Measurements from ENCODE around the gene FAM83B. TPM values are rescaled to one million over a fixed set of nuclear protein-coding genes. Genes with fewer than 3 reads are reported as not detected.
A peak's percentile ranks its signal among the peaks of the same experiment; 100 is the strongest.
"Not testable (repeated sequence)": the region's sequence is repeated elsewhere in the genome, so short reads cannot be mapped to it uniquely, and the experiment has no call there.

FAM83B gene
- total RNA-seq, 4 donors from 2014 or later, result 15.7 to 40.2 (median 33.7) TPM

DNA sequence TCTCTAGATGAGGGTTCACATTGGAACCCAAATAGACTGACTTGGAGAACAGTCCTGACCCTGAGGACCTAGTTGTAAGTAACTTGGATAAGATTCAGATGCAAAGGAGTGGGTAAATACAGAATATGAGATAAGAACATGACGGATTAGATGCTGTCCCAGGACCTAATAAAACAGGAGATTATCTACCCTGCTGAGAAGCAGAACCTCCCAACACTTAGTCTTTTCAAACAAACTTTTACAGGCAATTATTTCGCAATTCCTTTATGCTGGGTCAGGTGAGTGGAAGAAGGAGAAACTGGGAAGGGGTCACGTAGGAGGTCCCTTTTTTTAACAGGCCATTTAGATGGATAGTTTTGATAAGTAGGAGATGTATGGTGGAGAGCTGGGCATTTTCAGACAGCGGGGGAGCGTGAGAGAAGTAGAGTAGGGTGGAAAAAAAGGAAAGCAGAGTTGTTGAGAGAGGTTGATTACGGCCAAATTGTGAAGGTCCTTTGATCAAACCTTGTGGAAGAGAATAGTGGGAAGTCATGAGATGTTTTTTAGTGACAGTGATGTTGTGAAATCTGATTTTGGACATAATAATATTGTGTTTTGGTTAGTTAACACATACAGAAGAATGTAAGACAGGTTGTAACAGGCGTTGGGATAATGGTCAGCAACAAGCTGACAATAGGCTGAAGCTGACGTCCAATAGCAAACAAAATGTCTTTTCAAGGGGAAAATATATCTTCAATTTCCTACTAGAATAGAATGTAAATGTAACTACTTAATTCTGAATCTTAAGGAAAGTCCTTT, 32.8 kb downstream of the FAM83B start:
- H3K36me3 ChIP-seq, result no peaks in the 10 kb centered on the region
- no peaks in the 10 kb centered on the region for H3K9me3 ChIP-seq
- peak overlapping the region in 2 of 4 donors; percentile 1 to 49 for H3K27ac ChIP-seq
- no peak for DNase-seq
- no peak overlapping the region for H3K4me3 ChIP-seq
- H3K4me1 ChIP-seq, result peaks cover 0 to 8% (median 0%) of the 10 kb centered on the region in 4 donors
- H3K27me3 ChIP-seq, result no peaks in the 10 kb centered on the region
- no peak for TF ChIP-seq POLR2A (IDR thresholded peaks at IDR 0.05)
- TF ChIP-seq, protein P1, sequence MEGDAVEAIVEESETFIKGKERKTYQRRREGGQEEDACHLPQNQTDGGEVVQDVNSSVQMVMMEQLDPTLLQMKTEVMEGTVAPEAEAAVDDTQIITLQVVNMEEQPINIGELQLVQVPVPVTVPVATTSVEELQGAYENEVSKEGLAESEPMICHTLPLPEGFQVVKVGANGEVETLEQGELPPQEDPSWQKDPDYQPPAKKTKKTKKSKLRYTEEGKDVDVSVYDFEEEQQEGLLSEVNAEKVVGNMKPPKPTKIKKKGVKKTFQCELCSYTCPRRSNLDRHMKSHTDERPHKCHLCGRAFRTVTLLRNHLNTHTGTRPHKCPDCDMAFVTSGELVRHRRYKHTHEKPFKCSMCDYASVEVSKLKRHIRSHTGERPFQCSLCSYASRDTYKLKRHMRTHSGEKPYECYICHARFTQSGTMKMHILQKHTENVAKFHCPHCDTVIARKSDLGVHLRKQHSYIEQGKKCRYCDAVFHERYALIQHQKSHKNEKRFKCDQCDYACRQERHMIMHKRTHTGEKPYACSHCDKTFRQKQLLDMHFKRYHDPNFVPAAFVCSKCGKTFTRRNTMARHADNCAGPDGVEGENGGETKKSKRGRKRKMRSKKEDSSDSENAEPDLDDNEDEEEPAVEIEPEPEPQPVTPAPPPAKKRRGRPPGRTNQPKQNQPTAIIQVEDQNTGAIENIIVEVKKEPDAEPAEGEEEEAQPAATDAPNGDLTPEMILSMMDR (IDR thresholded peaks at IDR 0.05), result no peak

DNA sequence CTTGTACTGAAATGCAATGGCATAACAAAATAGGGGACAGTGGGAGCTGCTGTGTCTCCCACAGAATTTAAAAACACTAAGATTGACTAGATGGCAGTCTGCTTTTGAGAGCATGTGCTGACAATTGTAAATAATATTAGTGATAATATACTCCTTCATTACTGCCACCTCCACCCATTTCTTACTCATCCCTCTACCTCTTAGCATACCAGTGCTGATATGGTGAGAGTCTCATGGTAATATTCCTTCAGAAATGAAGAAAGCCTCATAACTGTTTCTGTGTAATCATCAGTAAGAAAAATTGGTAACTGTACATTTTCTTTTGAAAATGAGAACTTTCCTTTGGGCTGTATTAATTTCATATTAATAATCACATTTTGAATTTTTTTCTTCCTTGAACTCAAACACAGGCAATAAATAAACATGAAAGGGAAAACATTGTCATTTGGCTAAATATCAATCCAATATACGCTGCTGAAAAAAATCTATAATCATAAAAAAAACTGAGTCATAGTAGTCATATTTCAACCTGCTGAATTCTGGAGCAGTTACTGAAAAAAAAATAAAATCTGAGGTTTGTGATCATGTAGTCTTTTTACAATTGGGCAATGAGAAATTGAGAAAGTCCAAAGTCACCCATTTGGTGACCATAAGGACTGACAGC, 34.6 kb downstream of the FAM83B start:
- H3K27ac ChIP-seq, result no peak overlapping the region
- no peaks in the 10 kb centered on the region for H3K27me3 ChIP-seq
- no peaks in the 10 kb centered on the region for H3K36me3 ChIP-seq
- peaks cover 0 to 8% (median 0%) of the 10 kb centered on the region in 4 donors for H3K4me1 ChIP-seq
- H3K9me3 ChIP-seq, result no peaks in the 10 kb centered on the region
- DNase-seq, result no peak
- H3K4me3 ChIP-seq, result no peak overlapping the region
- no peak for TF ChIP-seq POLR2A (IDR thresholded peaks at IDR 0.05)
- TF ChIP-seq, protein P1 (IDR thresholded peaks at IDR 0.05), result no peak

DNA sequence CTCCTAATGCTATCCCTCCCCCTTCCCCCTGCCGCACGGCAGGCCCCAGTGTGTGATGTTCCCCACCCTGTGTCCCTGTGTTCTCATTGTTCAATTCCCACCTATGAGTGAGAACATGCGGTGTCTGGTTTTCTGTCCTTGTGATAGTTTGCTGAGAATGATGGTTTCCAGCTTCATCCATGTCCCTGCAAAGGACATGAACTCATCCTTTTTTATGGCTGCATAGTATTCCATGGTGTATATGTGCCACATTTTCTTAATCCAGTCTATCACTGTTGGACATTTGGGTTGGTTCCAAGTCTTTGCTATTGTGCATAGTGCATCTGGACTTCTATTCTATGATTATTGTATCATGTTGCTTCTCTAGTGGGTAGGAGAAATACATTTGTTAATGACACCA, 35.3 kb downstream of the FAM83B start:
- not testable (repeated sequence) for DNase-seq, H3K27me3 ChIP-seq, H3K36me3 ChIP-seq, H3K4me1 ChIP-seq, H3K27ac ChIP-seq, H3K4me3 ChIP-seq, H3K9me3 ChIP-seq

DNA sequence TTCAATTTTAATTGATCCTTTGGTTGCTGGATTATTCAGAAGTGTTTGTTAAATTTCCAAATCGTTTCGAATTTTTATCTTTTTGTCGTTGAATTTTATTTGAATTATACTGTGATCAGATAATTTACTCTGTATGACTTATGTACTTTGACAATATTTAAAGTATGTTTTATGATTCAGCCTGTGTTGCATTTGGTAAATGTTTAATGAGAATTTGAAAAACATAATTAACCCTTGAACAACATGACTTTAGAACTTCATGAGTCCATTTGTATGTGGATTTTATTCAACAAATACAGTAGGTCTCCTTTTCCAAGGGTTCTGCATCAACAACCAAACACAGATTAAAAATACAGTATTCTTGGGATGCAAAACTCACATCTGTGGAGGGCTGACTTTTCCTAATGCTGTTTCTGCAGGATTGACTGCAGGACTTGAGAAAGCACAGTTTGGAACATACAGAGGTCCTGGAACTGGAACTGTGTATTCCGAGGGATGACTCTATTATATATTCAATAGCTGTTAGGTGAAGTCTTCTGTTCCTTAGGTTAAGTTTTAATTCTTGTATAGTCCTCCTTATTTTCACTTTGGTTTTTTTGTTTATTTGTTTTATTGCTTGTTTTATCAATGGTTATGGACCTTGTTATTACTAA, 40.5 kb downstream of the FAM83B start:
- no peak for TF ChIP-seq POLR2A (IDR thresholded peaks at IDR 0.05)
- TF ChIP-seq, protein P1 (IDR thresholded peaks at IDR 0.05), result no peak
- no peak for DNase-seq
- H3K36me3 ChIP-seq, result no peaks in the 10 kb centered on the region
- no peak overlapping the region for H3K27ac ChIP-seq
- no peaks in the 10 kb centered on the region for H3K4me1 ChIP-seq
- peak overlapping the region in 2 of 4 donors; percentile 1 to 15 for H3K4me3 ChIP-seq
- no peaks in the 10 kb centered on the region for H3K9me3 ChIP-seq
- H3K27me3 ChIP-seq, result no peaks in the 10 kb centered on the region

DNA sequence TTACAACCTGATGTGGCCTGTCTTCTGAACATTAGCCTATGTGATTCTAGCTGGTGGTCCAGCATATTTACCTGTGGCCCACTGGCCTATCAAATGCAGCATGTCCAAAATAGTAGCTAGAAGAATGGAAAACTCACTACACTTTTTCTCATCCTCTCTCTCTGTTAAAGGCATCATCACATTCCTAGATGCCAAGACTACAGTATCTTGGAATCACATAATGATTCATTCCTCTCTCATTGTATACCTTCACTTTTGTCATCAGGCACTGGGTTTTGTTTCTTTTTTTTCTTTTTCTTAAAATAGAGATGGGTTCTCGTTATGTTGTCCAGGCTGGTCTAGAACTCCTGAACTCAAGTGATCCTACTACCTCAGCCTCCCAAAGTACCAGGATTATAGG, 45.0 kb downstream of the FAM83B start:
- TF ChIP-seq, protein P1 (IDR thresholded peaks at IDR 0.05), result no peak
- TF ChIP-seq POLR2A (IDR thresholded peaks at IDR 0.05), result no peak

DNA sequence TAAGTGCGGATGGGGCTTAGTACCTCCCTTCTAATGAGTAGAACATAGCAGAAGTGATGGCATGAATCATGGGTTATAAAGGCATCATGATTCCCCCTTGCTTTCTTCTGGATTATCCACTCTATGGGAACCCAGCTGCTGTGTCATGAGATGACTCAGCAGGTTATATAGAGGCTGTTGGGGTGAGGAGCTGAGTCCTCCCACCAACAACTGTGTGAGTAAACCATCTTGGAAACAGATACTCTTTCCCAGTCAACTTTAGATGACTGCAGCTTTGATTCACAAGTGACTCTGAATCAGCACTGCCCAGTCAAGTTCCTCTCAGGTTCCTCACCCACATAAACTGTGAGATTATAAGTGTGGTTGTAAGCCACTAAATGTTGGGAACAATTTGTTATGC, 46.3 kb downstream of the FAM83B start:
- no peak for TF ChIP-seq POLR2A (IDR thresholded peaks at IDR 0.05)
- TF ChIP-seq, protein P1 (IDR thresholded peaks at IDR 0.05), result no peak
- no peaks in the 10 kb centered on the region for H3K36me3 ChIP-seq
- DNase-seq, result no peak
- H3K4me3 ChIP-seq, result no peak overlapping the region
- no peaks in the 10 kb centered on the region for H3K27me3 ChIP-seq
- peaks cover 0 to 5% (median 0%) of the 10 kb centered on the region in 4 donors for H3K4me1 ChIP-seq
- no peaks in the 10 kb centered on the region for H3K9me3 ChIP-seq
- H3K27ac ChIP-seq, result no peak overlapping the region

More for the DNA sequence above, 45.0 kb downstream of the FAM83B start:
- H3K27me3 ChIP-seq, result no peaks in the 10 kb centered on the region
- H3K4me3 ChIP-seq, result no peak overlapping the region
- H3K4me1 ChIP-seq, result peaks cover 0 to 5% (median 0%) of the 10 kb centered on the region in 4 donors
- H3K27ac ChIP-seq, result no peak overlapping the region
- no peaks in the 10 kb centered on the region for H3K36me3 ChIP-seq
- H3K9me3 ChIP-seq, result no peaks in the 10 kb centered on the region
- no peak for DNase-seq
